ENCODE results near the gene TTC27.

GRCh38 chr2:32860385-32860784 lies 232.5 kb downstream of the TTC27 start:
- TF ChIP-seq CTCF (conservative IDR thresholded peaks at IDR 0.05; ENCODE audit: low read length) (no peak), EZH2phosphoT487 (IDR thresholded peaks at IDR 0.05; ENCODE audit: borderline replicate concordance, low read depth, low read length) (no peak)

All from OCI-LY7 (cell line).